Lower leg skin (tissue), 3 donors: ENCODE measurements around the gene PTS.

ENCODE experiments used
- POLR2A ChIP-seq, 2 donors: fragments of 450-650 bp; IDR thresholded peaks; one replicate each; pipeline ENCODE4 v1.6.1; 2016 to 2017; ENCODE audit warnings: antibody characterized with exemption in 2 of 2, mild to moderate bottlenecking in 1 of 2, moderate library complexity in 1 of 2
- TF ChIP-seq, protein P1 (sequence below), 3 donors: fragments of 450-650 bp; IDR thresholded peaks; one replicate each; pipeline ENCODE4 v1.5.1; 2016; ENCODE audit warnings: antibody characterized with exemption in 3 of 3, mild to moderate bottlenecking in 3 of 3, moderate library complexity in 2 of 3

DNA sequence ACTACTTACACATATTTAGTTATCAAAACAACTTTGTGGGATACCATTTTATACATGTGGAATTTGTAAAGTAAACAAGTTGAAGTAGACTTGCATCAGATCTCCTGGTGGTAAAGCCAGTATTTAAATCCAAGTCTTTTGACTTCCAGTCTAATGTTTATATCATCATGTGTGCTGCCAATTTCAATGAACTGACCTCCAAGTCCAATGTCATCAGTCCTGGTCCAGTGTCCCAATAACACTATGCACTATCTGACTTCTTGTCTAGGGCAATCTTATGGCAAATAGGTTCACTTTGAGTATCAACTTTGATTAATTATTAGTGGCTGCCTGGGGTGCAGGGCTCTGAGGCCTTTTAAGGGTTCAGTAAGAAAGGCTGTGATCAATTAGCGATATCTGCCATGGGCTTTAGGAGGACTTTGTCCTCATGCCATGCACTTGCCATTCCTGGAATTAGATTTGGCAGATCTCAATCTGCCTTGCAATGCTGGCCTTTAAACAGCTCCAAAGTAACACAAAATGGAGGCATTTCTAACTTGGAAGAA lies 9.6 kb upstream of the PTS start:
- TF ChIP-seq, protein P1, sequence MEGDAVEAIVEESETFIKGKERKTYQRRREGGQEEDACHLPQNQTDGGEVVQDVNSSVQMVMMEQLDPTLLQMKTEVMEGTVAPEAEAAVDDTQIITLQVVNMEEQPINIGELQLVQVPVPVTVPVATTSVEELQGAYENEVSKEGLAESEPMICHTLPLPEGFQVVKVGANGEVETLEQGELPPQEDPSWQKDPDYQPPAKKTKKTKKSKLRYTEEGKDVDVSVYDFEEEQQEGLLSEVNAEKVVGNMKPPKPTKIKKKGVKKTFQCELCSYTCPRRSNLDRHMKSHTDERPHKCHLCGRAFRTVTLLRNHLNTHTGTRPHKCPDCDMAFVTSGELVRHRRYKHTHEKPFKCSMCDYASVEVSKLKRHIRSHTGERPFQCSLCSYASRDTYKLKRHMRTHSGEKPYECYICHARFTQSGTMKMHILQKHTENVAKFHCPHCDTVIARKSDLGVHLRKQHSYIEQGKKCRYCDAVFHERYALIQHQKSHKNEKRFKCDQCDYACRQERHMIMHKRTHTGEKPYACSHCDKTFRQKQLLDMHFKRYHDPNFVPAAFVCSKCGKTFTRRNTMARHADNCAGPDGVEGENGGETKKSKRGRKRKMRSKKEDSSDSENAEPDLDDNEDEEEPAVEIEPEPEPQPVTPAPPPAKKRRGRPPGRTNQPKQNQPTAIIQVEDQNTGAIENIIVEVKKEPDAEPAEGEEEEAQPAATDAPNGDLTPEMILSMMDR (IDR thresholded peaks at IDR 0.05): no peak
- TF ChIP-seq POLR2A (IDR thresholded peaks at IDR 0.05): no peak
